Activated naive CD4-positive, alpha-beta T cell treated with anti-CD3 and anti-CD28 coated beads for 36 hours (primary cell): Measurements from ENCODE around the gene TP53I3. TPM values are rescaled to one million over a fixed set of nuclear protein-coding genes. Genes with fewer than 3 reads are reported as not detected.

Experiments
- CTCF ChIA-PET: fragments of 350-600 bp; sonication (Branson Sonifier 250); formaldehyde crosslinking; loops from one replicate; lab custom pipeline; 2021; ENCODE audit warnings: antibody characterized with exemption; lab: Charles Lee
- DNase-seq: peaks from one replicate; pipeline ENCODE4 v3.0.0-alpha.2; 2020
- H3K27ac Mint-ChIP-seq: one replicate; pipeline ENCODE4 v1.8.0; 2021; ENCODE audit warnings: mild to moderate bottlenecking, mixed read lengths
- H3K27me3 Mint-ChIP-seq: one replicate; pipeline ENCODE4 v1.8.0; 2021; ENCODE audit warnings: low read depth, mixed read lengths
- H3K36me3 Mint-ChIP-seq: one replicate; pipeline ENCODE4 v1.8.0; 2021; ENCODE audit warnings: low read depth, mixed read lengths
- H3K4me1 Mint-ChIP-seq: one replicate; pipeline ENCODE4 v1.8.0; 2021; ENCODE audit warnings: low read depth, mixed read lengths
- H3K4me3 Mint-ChIP-seq: one replicate; pipeline ENCODE4 v1.8.0; 2021; ENCODE audit warnings: mild to moderate bottlenecking, moderate library complexity, mixed read lengths
- H3K9me3 Mint-ChIP-seq: one replicate; pipeline ENCODE4 v1.8.0; 2021; ENCODE audit warnings: mixed read lengths
- intact Hi-C: fragments of 100-400 bp; cut with micrococcal nuclease; formaldehyde crosslinking; loops from one replicate; pipeline ENCODE4 v1.15.1; 2023
- total RNA-seq, 2 experiments: library from RNA; stranded (reverse); gene quantifications; one replicate each; pipeline ENCODE4 v1.2.3, GENCODE V29; 2021

Gene TP53I3
- total RNA-seq, 2 experiments from 2014 or later: 0.60 to 0.81 TPM

DNA sequence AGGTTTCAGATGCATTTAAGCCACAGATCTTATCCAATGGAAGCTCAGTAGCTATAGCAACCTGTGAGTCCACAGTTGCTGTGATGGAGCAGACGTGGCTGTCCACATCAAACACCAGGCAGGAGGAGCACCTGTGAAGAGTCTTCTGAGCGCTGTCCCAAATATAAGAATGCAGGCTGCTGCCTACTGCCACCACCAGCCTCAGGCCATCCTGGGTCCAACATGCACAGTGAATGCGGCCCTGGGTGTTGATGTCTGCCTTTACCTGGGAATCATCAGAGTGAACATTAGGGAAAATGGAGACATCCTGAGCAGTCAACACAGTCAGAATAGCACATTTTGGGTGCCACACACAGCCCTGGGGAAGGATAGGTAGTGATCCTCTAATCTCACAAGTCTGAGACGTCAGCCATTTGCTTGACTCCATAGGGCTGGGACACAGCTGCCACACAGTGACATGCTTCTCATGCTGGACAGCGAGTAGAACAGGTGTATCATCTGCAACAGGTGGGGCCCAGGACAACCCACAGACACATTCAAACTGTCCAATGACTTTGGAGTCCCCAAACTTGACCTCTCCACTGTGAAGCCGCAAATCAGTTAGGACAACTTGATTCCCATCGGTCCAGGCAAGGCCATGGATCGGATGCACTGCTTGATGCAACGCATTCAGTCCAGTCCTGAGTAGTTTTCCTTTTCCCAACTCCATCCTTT, 45.7 kb downstream of the TP53I3 start:
- Mint-ChIP-seq H3K36me3 (peaks cover 33% of the 10 kb centered on the region), H3K9me3 (no peaks in the 10 kb centered on the region), H3K4me1 (peaks cover 24% of the 10 kb centered on the region), H3K27me3 (no peaks in the 10 kb centered on the region), H3K4me3 (no peak overlapping the region), H3K27ac (no peak overlapping the region)
- CTCF ChIA-PET: no interaction called here
- no peak for DNase-seq
- intact Hi-C loops: no loop called here

Other genes with a start within 250 kb of the TP53I3 start
- gene ATAD2B, start 157.7 kb downstream of the TP53I3 start, total RNA-seq: 10 to 100 TPM; 12.9 to 15.4 TPM
- 1 to 10 TPM; 7.6 to 7.7 TPM for gene UBXN2A, start 144.4 kb downstream of the TP53I3 start, total RNA-seq
- under 1 TPM; 0.15 to 0.24 TPM for gene MFSD2B, start 74.7 kb downstream of the TP53I3 start, total RNA-seq
- gene WDCP, start 37.4 kb downstream of the TP53I3 start, total RNA-seq: 10 to 100 TPM; 17.6 to 21.1 TPM
- gene FKBP1B, start 35.1 kb downstream of the TP53I3 start, total RNA-seq: under 1 TPM in 1 of 2 experiments, not detected in 1; 0.35 TPM
- gene SF3B6, start 8.5 kb downstream of the TP53I3 start, total RNA-seq: 100 to 1,000 TPM; 151 to 164 TPM
- under 1 TPM in 1 of 2 experiments, not detected in 1; 0.32 TPM for gene PFN4, start 38.5 kb upstream of the TP53I3 start, total RNA-seq
- 1 to 10 TPM; 3.6 to 4.1 TPM for gene FAM228B, start 38.6 kb upstream of the TP53I3 start, total RNA-seq
- under 1 TPM in 1 of 2 experiments, not detected in 1; 0.26 TPM for gene FAM228A, start 90.2 kb upstream of the TP53I3 start, total RNA-seq